Cardiac fibroblast (primary cell): ENCODE data around the gene ZNF524.

Source experiments
- DNase-seq, 2 donors: peaks; one replicate each; pipeline versions ENCODE4 v3.0.0 to v3.0.0-alpha.2; 2010; ENCODE audit warnings: low read depth in 2 of 2
- H3K4me3 ChIP-seq, 2 donors: replicated peaks in 1 of 2; 1 replicate in 1 of 2; 2 replicates in 1 of 2; pipeline ENCODE4 v1.5.1; 2011; ENCODE audit warnings: low read depth in 2 of 2, low read length in 2 of 2, mild to moderate bottlenecking in 2 of 2, moderate library complexity in 1 of 2
- TF ChIP-seq, protein P1 (sequence below): IDR thresholded peaks from one replicate; pipeline ENCODE4 v1.5.1; 2011; ENCODE audit warnings: low read depth, mild to moderate bottlenecking, low read length, inconsistent platforms

The ZNF524 gene

DNA sequence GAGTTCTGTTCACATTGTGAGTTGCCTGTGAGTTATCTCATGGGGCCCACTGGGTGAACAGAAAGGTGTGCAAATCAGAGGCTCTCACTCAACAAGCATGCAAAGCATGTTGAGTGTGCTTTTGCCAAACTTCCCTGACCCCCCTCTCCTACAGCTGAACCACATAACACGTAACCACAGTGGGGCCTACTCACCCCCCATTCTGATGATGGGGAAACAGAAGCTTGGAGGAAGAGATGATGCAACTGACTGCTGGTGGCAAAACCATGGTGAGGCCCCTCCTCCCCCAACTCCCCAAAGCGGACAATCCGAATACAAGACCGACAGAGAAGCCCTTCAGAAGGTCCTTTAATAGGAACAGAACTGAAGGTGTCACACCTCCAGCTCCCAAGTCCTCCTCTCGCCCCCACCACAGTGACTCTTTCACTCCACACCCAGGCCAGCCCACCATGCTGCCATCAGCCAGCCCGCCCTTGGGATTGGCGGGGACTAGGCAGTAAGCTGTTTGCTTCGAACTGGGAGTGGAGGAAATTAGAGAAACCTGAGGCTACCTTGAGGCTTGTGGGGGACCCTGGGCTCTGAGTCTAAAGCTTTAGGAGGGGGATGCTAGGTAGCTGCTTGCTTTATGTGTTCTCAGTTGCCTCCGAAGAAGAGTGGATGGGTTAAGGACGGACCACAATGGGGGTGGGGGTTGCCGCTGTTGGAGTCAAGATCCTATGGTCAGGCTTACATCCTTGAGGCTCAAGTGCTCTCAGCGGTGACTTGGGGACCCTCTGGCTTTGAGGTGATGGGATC lies 20.5 kb downstream of the ZNF524 start:
- no peak overlapping the region for H3K4me3 ChIP-seq
- TF ChIP-seq, protein P1, sequence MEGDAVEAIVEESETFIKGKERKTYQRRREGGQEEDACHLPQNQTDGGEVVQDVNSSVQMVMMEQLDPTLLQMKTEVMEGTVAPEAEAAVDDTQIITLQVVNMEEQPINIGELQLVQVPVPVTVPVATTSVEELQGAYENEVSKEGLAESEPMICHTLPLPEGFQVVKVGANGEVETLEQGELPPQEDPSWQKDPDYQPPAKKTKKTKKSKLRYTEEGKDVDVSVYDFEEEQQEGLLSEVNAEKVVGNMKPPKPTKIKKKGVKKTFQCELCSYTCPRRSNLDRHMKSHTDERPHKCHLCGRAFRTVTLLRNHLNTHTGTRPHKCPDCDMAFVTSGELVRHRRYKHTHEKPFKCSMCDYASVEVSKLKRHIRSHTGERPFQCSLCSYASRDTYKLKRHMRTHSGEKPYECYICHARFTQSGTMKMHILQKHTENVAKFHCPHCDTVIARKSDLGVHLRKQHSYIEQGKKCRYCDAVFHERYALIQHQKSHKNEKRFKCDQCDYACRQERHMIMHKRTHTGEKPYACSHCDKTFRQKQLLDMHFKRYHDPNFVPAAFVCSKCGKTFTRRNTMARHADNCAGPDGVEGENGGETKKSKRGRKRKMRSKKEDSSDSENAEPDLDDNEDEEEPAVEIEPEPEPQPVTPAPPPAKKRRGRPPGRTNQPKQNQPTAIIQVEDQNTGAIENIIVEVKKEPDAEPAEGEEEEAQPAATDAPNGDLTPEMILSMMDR, result no peak
- peak in 1 of 2 donors; percentile 20 for DNase-seq

DNA sequence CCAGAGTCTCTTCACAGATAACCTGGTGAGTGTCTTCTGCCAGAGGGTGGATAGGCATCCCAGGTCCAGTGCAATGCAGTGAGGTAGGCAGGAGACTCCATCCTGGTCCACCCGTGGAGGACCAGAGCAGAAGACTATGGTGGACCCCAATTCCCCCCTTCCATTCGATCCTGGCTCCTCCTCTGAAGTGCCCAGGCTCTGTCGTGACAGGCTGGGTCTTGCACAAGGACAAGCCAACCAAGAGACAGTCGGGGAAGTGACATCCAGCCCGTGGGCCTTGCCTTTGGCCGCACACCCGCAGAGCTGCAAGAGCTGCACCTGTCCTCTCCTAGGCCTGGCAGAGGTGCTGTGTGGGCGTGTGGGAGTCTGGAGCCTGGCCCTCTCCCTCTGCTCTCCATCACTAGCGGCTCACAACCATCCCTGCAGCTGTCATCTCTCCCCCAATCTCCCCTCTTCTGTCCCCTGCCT lies 21.2 kb downstream of the ZNF524 start:
- H3K4me3 ChIP-seq, result no peak overlapping the region
- TF ChIP-seq, protein P1, result no peak
- no peak for DNase-seq

DNA sequence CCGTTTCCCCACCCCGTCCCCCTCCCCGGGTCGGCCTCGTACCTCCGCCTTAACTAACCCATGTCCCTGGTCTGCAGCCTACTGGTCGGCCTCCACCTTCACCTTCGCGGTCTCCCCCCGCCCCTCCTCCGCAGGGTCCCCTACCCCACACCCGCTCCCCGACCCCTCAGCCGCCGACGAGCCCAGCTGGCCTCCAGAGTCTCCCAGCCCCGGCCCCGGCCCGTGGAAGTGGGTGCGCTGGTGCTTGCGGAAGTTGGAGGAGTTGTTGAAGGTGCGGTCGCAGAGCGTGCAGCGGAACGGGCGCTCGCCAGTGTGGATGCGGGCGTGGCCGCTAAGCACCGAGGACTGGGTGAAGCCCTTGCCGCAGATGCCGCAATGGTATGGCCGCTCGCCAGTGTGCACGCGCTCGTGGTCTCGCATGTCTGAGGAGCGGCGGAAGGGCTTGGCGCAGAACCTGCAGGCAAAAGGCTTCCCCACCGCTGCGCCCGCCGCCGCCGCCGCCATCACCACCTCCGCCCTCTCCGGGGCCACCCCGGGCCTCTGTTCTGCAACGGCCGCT lies 21.7 kb downstream of the ZNF524 start:
- no peak for DNase-seq
- no peak overlapping the region for H3K4me3 ChIP-seq
- TF ChIP-seq, protein P1, result no peak

DNA sequence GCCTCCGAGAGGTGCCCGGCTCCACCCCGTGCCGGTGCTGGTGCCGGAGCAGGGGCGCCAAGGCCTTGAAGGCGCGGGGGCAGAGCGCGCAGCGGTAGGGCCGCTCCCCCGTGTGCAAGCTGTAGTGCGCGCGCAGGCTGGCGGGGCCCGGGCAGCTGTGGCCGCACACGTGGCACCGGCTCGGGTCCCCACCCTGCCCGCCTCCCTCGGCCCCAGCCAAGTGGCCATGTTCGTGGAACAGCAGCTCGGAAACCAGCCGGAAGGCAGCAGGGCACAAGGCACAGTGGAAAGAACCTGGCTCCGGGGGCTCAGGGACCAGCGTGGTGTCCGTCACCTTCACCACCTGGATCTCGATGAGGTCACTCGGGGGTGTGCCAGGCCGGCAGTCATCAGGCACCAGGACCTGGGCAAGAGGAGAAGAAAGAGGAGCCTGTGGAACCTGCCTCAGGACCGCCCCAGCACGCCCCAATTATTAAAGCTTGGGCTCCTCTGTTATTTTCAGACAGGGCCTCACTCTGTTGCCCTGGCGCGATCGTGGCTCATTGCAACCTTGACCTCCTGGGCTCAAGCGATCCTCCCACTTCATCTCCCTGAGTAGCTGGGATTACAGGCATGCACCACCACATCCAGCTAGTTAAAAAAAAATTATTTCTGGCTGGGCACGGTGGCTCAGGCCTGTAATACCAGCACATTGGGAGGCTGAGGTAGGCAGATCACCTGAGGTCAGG lies 22.3 kb downstream of the ZNF524 start:
- TF ChIP-seq, protein P1, result no peak
- no peak for DNase-seq

DNA sequence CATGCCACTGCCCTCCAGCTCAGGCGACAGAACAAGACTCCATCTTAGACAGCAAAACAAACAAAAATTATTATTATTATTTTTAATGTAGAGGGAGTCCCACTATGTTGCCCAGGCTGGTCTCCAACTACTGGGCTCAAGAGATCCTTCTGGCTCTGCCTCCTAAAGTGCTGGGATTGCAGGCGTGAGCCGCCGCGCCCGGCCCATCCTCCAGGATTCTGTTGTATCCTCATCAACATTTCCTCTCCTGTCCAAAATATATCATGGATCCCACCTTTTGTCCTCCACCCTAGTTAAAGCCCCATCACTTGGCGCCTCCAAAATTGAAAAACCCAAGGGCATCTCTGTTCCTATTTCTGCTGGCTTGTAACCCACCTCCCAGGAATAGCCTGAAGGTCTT lies 23.0 kb downstream of the ZNF524 start:
- no peak for DNase-seq
- H3K4me3 ChIP-seq, result no peak overlapping the region
- TF ChIP-seq, protein P1, result no peak

More for the DNA sequence above, 22.3 kb downstream of the ZNF524 start:
- no peak overlapping the region for H3K4me3 ChIP-seq

DNA sequence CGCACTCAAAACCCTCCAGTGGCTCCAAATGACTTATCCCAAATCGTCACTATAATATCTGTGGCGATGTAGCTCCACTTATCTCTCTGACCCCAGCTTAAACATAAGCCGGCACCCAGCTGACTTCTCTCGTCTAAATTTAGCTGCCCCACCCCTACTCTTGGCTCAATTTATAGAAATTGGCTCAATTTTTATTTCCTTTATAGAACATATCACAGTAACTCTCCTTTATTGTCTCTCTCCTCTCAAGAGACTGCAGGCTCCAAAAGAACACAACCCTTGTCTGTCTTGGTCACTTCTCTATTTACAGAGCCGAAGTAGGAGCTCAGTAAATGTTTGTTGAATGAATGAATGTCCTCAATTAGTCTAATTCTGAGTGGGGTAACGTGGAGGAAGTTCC lies 23.5 kb downstream of the ZNF524 start:
- TF ChIP-seq, protein P1, result no peak
- H3K4me3 ChIP-seq, result peak overlapping the region in 1 of 2 donors; percentile 21
- no peak for DNase-seq
